SK-N-SH treated with all-trans-retinoic acid at 6 μM for 48 hours (cell line): ENCODE data around the gene CLPTM1L.
"Not testable (repeated sequence)": the region's sequence is repeated elsewhere in the genome, so short reads cannot be mapped to it uniquely, and the experiment has no call there.

ENCODE experiments used
- ATAC-seq: fragments of 200-7000 bp; cut with Tn5 transposase; 3 replicates; pipeline ENCODE4 v1.9.1; 2020; ENCODE audit warnings: mild to moderate bottlenecking, moderate library complexity
- ARNTL ChIP-seq: fragments of 450-650 bp; formaldehyde crosslinking; IDR thresholded peaks from 2 replicates; pipeline ENCODE4 v1.5.0; 2020; ENCODE audit warnings: low read depth, mild to moderate bottlenecking, moderate library complexity, borderline replicate concordance
- CSDC2 ChIP-seq: fragments of 250-450 bp; sonication (Bioruptor Pico); IDR thresholded peaks from 2 replicates; pipeline ENCODE4 v1.5.0; 2020; ENCODE audit warnings: mild to moderate bottlenecking, moderate library complexity
- GLIS3 ChIP-seq: fragments of 250-450 bp; sonication (Bioruptor Pico); IDR thresholded peaks from 2 replicates; pipeline ENCODE4 v1.5.0; 2020; ENCODE audit warnings: mild to moderate bottlenecking, moderate library complexity
- ISL1 ChIP-seq: fragments of 250-450 bp; sonication (Bioruptor Pico); IDR thresholded peaks from 2 replicates; pipeline ENCODE4 v2.1.2; 2022; ENCODE audit warnings: mild to moderate bottlenecking, moderate library complexity
- OSR1 ChIP-seq: fragments of 250-450 bp; sonication (Bioruptor Pico); IDR thresholded peaks from 2 replicates; pipeline ENCODE4 v1.8.0; 2022; ENCODE audit warnings: moderate library complexity, mild to moderate bottlenecking, inconsistent platforms
- PPARA ChIP-seq: fragments of 250-450 bp; sonication (Bioruptor Pico); IDR thresholded peaks from 2 replicates; pipeline ENCODE4 v1.5.0; 2020; ENCODE audit warnings: mild to moderate bottlenecking, borderline replicate concordance
- RARB ChIP-seq: fragments of 250-450 bp; sonication (Bioruptor Pico); IDR thresholded peaks from 2 replicates; pipeline ENCODE4 v1.8.0; 2021; ENCODE audit warnings: mild to moderate bottlenecking, moderate library complexity
- SNAI2 ChIP-seq: fragments of 250-450 bp; sonication (Bioruptor Pico); IDR thresholded peaks from 2 replicates; pipeline ENCODE4 v1.5.0; 2020; ENCODE audit warnings: mild to moderate bottlenecking, moderate library complexity
- TOX ChIP-seq: fragments of 250-450 bp; sonication (Bioruptor Pico); IDR thresholded peaks from 2 replicates; pipeline ENCODE4 v1.8.0; 2021; ENCODE audit warnings: mild to moderate bottlenecking, moderate library complexity, borderline replicate concordance
- ZFP30 ChIP-seq: fragments of 450-650 bp; formaldehyde crosslinking; IDR thresholded peaks from 2 replicates; pipeline ENCODE4 v1.5.0; 2022; ENCODE audit warnings: mild to moderate bottlenecking, moderate library complexity
- ZNF565 ChIP-seq: fragments of 450-650 bp; formaldehyde crosslinking; conservative IDR thresholded peaks from 2 replicates; pipeline ENCODE4 v1.5.0; 2020; ENCODE audit warnings: low read depth, mild to moderate bottlenecking, moderate library complexity
- ZNF70 ChIP-seq: fragments of 450-650 bp; formaldehyde crosslinking; IDR thresholded peaks from 2 replicates; pipeline ENCODE4 v1.5.0; 2020; ENCODE audit warnings: mild to moderate bottlenecking, moderate library complexity
- TF ChIP-seq, protein P1 (sequence below): fragments of 250-450 bp; sonication (Bioruptor Pico); IDR thresholded peaks from 2 replicates; pipeline ENCODE4 v1.5.0; 2020; ENCODE audit warnings: mild to moderate bottlenecking, moderate library complexity
- TF ChIP-seq, protein P2 (sequence below): fragments of 250-450 bp; sonication (Bioruptor Pico); IDR thresholded peaks from 2 replicates; pipeline ENCODE4 v1.8.0; 2021; ENCODE audit warnings: low read depth, mild to moderate bottlenecking, moderate library complexity, borderline replicate concordance
- TF ChIP-seq, protein P3 (sequence below): fragments of 250-450 bp; sonication (Bioruptor Pico); IDR thresholded peaks from 2 replicates; pipeline ENCODE4 v1.8.0; 2020; ENCODE audit warnings: mild to moderate bottlenecking, moderate library complexity, borderline replicate concordance
- TF ChIP-seq, protein P4 (sequence below): fragments of 250-450 bp; sonication (Bioruptor Pico); IDR thresholded peaks from 2 replicates; pipeline ENCODE4 v1.5.1; 2021; ENCODE audit warnings: mild to moderate bottlenecking, moderate library complexity

The CLPTM1L gene

DNA sequence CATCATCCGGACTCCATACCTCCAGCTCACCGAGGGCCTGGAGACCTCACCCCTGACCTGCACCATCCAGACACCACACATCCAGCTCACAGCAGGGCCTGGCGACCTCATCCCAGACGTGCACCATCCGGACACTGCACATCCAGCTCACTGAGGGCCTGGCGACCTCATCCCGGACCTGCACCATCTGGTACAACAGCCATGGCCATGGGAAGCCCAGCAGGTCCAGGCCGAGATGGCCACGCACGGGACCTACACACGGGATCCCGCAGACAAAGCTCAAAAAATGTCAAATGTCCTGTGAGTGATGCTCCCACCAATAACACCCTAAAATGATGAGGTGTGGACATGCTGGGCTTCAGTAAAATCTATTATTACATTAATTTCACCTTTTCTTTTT, 59.8 kb downstream of the CLPTM1L start:
- TF ChIP-seq TOX (no peak), GLIS3 (CRISPR knock-in tag) (no peak), ZNF565 (CRISPR knock-in tag) (no peak), ZNF70 (CRISPR knock-in tag) (no peak), CSDC2 (no peak), RARB (CRISPR knock-in tag) (no peak), PPARA (CRISPR knock-in tag) (no peak), ZFP30 (no peak), OSR1 (CRISPR knock-in tag) (no peak), SNAI2 (CRISPR knock-in tag) (no peak), ARNTL (CRISPR knock-in tag) (no peak)
- TF ChIP-seq, protein P1, sequence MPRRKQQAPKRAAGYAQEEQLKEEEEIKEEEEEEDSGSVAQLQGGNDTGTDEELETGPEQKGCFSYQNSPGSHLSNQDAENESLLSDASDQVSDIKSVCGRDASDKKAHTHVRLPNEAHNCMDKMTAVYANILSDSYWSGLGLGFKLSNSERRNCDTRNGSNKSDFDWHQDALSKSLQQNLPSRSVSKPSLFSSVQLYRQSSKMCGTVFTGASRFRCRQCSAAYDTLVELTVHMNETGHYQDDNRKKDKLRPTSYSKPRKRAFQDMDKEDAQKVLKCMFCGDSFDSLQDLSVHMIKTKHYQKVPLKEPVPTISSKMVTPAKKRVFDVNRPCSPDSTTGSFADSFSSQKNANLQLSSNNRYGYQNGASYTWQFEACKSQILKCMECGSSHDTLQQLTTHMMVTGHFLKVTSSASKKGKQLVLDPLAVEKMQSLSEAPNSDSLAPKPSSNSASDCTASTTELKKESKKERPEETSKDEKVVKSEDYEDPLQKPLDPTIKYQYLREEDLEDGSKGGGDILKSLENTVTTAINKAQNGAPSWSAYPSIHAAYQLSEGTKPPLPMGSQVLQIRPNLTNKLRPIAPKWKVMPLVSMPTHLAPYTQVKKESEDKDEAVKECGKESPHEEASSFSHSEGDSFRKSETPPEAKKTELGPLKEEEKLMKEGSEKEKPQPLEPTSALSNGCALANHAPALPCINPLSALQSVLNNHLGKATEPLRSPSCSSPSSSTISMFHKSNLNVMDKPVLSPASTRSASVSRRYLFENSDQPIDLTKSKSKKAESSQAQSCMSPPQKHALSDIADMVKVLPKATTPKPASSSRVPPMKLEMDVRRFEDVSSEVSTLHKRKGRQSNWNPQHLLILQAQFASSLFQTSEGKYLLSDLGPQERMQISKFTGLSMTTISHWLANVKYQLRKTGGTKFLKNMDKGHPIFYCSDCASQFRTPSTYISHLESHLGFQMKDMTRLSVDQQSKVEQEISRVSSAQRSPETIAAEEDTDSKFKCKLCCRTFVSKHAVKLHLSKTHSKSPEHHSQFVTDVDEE (CRISPR knock-in tag) = no peak
- TF ChIP-seq, protein P2, sequence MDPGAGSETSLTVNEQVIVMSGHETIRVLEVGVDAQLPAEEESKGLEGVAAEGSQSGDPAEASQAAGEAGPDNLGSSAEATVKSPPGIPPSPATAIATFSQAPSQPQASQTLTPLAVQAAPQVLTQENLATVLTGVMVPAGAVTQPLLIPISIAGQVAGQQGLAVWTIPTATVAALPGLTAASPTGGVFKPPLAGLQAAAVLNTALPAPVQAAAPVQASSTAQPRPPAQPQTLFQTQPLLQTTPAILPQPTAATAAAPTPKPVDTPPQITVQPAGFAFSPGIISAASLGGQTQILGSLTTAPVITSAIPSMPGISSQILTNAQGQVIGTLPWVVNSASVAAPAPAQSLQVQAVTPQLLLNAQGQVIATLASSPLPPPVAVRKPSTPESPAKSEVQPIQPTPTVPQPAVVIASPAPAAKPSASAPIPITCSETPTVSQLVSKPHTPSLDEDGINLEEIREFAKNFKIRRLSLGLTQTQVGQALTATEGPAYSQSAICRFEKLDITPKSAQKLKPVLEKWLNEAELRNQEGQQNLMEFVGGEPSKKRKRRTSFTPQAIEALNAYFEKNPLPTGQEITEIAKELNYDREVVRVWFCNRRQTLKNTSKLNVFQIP (CRISPR knock-in tag) = no peak
- TF ChIP-seq, protein P3, sequence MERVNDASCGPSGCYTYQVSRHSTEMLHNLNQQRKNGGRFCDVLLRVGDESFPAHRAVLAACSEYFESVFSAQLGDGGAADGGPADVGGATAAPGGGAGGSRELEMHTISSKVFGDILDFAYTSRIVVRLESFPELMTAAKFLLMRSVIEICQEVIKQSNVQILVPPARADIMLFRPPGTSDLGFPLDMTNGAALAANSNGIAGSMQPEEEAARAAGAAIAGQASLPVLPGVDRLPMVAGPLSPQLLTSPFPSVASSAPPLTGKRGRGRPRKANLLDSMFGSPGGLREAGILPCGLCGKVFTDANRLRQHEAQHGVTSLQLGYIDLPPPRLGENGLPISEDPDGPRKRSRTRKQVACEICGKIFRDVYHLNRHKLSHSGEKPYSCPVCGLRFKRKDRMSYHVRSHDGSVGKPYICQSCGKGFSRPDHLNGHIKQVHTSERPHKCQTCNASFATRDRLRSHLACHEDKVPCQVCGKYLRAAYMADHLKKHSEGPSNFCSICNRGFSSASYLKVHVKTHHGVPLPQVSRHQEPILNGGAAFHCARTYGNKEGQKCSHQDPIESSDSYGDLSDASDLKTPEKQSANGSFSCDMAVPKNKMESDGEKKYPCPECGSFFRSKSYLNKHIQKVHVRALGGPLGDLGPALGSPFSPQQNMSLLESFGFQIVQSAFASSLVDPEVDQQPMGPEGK (CRISPR knock-in tag) = no peak
- TF ChIP-seq, protein P4, sequence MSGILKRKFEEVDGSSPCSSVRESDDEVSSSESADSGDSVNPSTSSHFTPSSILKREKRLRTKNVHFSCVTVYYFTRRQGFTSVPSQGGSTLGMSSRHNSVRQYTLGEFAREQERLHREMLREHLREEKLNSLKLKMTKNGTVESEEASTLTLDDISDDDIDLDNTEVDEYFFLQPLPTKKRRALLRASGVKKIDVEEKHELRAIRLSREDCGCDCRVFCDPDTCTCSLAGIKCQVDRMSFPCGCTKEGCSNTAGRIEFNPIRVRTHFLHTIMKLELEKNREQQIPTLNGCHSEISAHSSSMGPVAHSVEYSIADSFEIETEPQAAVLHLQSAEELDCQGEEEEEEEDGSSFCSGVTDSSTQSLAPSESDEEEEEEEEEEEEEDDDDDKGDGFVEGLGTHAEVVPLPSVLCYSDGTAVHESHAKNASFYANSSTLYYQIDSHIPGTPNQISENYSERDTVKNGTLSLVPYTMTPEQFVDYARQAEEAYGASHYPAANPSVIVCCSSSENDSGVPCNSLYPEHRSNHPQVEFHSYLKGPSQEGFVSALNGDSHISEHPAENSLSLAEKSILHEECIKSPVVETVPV (CRISPR knock-in tag) = no peak
- no peak for ATAC-seq

DNA sequence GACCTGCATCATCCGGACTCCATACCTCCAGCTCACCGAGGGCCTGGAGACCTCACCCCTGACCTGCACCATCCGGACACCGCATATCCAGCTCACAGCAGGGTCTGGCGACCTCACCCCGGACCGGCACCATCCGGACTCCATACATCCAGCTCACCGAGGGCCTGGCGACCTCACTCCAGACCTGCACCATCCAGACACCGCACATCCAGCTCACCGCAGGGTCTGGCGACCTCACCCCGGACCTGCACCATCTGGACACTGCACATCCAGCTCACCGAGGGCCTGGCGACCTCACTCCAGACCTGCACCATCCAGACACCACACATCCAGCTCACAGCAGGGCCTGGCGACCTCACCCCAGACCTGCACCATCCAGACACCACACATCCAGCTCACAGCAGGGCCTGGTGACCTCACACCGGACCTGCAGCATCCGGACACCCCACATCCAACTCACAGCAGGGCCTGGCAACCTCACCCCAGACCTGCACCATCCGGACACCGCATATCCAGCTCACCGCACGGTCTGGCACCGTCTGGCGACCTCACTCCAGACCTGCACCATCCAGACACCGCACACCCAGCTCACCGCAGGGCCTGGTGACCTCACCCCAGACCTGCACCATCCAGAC, 60.4 kb downstream of the CLPTM1L start:
- ATAC-seq = not testable (repeated sequence)

DNA sequence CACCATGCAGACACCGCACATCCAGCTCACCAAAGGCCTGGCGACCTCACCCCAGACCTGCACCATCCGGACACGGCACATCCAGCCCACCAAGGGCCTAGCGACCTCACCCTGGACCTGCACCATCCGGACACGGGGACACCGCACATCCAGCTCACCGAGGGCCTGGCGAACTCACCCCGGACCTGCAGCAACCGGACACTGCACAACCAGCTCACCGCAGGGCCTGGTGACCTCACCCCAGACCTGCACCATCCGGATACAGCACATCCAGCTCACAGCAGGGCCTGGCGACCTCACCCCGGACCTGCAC, 61.2 kb downstream of the CLPTM1L start:
- not testable (repeated sequence) for ATAC-seq

DNA sequence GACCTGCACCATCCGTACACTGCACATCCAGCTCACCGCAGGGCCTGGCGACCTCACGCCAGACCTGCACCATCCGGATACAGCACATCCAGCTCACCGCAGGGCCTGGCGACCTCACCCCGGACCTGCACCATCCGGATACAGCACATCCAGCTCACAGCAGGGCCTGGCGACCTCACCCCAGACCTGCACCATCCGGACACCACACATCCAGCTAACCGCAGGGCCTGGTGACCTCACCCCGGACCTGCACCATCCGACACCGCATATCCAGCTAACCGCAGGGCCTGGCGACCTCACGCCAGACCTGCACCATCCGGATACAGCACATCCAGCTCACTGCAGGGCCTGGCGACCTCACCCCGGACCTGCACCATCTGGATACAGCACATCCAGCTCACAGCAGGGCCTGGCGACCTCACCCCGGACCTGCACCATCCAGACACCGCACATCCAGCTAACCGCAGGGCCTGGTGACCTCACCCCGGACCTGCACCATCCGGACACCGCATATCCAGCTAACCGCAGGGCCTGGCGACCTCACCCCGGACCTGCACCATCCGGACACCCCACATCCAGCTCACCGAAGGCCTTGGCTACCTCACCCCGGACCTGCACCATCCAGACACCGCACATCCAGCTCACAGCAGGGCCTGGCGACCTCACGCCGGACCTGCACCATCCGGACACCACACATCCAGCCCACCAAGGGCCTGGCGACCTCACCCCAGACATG, 61.7 kb downstream of the CLPTM1L start:
- ATAC-seq = not testable (repeated sequence)

DNA sequence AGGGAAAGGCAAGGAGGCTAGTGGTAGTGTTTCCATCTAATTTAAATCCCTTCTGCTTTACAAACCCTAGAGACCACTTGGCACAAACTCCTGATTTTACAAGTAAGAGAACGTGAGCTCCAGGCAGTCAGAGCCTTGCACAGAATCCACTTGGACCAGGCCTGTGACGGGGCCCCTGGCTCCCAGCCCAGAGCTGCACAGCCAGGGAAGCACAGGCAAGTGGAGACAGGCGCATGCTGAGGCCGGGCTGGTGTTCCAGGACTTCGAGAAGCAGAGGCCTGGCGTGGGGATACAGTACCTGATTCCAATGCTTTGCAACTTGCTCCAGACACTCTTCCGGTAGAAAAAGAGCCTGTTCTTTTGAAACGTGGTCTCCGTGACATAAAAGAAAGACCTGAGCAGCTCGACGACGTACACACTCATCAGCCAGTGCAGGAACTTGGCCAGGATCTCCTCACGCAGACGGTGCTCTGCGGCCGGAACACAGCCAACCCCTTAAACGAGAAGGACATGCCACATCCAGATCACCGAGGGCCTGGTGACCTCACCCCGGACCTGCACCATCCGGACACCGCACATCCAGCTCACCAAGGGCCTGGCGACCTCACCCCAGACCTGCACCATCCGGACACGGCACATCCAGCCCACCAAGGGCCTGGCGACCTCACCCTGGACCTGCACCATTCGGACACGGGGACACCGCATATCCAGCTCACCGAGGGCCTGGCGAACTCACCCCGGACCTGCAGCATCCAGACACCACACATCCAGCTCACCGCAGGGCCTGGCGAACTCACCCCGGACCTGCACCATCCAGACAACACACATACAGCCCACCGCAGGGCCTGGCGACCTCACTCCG, 62.5 kb downstream of the CLPTM1L start:
- ATAC-seq = no peak
- TF ChIP-seq ISL1 (CRISPR knock-in tag) (no peak), PPARA (CRISPR knock-in tag) (no peak)
